Measurements from ENCODE around the gene PACRG.

PACRG gene

DNA sequence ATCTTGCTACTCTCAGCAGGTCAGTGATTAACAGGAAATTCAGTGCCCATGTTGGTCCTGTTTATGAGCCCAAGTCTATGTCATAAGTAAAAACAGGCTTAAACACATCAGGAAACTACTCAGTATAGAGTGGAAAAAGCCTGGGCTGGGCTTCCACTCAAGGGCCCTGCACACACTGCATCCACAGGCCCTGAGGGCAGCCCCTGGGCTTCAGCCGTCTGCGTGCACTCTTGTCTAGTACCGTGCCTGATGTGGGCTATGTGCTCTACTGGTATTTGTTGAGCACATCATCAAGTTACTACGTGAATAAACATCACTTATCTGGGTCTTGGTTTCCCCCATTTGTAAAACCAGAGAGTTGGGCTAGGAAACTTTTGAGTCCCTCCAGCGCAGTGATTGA is 135.2 kb downstream of the PACRG start:
- DNase-seq (ENCODE audit: low read depth in 1 of 2, low spot score in 1 of 2): no peak

DNA sequence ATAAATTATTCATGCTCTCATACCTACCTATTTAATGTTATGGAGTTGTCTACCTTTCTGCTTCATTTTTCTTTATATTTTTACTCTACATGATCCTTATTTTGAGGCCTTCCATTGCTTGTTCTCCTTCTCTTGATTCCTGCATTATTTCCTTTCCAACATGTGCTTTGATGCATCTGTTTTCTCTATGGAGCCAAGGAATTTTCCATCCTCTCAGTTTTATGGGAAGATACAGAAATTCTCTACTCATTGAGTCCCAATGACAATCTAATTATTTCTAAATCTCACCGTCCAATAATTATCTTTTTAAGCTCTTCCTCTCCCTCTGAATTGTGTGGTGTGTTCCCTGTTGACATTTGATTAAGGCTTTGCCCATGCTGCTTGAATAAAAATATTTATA is 136.0 kb downstream of the PACRG start:
- no peak for DNase-seq (ENCODE audit: low read depth in 1 of 2, low spot score in 1 of 2)

DNA sequence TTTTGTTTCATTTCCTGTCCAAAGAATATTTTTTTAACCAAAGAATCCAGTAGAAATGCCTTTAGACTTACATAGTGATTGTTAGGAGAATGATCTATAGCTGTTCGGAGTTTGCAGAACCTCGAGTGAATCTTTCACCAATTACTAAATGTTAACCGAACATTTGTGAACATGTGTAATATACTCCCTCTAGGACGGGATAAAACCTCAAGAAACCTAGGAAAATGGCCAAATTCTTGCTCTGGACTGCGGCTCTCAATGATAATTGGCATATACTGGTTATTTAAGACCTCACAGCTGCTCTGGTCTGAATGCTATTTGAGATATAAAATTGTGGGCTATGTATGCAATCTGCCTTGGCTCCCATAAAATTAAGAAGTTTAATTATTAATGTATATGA is 137.1 kb downstream of the PACRG start:
- DNase-seq (ENCODE audit: low read depth in 1 of 2, low spot score in 1 of 2): no peak

DNA sequence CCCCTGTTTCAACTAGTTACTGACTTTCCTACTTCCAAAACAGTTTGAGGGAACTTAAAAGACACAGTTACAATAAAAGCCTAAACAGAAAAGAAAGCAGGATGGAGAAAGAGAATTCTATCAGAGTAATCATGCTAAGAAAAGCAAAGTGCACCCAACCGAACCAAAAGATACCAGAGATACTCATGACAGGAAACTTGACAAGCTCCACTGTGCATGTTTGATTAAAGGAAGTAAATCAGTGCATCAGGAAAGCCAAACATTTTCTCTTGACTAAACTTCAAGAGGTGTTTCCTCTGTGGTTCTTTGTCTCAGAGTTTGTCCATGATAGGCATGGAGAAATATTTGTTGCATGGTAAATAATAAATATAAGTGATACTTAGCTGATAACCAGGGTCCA is 138.9 kb downstream of the PACRG start:
- no peak for DNase-seq (ENCODE audit: low read depth in 1 of 2, low spot score in 1 of 2)

DNA sequence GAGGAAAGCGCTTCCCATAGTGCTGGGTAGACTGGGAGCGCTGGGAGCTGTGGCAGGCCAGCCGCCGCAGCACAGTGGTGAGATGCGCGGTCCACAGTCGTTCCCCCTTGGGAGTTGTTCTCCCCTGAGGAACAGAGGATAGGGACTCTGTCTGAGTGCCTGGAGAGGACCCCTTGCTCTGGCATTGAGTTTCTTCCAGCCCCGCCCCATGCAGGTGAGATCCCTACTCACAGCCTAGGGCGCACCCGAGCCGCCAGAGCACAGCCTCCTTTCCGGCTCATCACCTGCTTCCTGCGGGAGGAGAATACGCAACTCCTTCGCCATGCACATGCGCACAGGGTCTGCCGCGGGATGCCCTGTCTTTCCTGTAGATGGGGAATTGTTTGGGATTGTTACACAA is 140.6 kb downstream of the PACRG start:
- no peak for DNase-seq (ENCODE audit: low read depth in 1 of 2, low spot score in 1 of 2)

DNA sequence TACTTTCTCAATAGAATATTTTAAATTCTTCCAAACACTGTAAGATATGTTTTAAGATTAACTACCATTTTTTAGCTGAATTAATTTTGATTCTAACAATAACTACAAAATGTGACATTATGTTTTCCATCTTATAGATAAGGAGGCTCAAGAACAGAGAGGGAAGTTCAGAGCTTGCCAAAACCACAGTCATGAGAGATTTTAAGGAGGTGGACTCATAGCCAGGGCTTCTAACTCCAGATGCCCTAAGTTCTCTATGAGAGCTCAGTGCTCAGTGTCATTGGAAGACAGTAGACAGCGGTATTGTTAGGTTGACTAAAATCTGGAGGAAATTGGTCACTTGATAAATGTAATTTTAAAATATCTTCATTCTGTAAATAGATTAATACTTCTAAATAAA is 144.2 kb downstream of the PACRG start:
- no peak for DNase-seq (ENCODE audit: low read depth in 1 of 2, low spot score in 1 of 2)

DNA sequence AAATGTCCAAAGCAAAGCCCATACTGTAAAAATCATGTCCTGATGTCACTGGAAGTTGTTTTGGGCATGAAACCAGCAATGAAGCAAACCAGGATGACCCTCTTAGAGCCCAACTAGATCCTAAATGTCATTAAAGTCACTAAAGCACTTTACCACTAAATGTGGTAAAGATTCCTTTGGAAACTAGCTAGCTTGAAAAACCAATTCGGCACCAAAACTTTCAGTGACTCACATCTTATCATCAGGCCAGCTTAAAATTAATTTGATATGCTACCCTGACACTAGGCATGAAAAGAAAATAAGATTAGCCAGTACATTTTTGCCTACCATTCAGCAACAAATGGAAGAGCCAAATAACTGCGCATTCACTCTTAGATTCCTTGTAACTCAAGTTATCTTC is 145.8 kb downstream of the PACRG start:
- no peak for DNase-seq (ENCODE audit: low read depth in 1 of 2, low spot score in 1 of 2)

DNA sequence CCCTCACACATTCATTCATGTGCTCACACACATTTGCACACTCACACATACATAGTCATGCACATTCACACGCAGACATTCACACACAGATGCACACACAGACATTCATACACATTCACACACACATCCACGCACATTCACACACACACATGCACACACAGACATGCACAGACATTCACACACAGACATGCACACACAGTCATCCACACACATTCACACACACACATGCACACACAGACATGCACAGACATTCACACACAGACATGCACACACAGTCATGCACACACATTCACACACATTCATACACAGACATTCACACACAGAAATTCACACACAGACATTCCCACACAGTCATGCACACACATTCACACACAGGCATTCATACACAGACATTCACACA is 147.3 kb downstream of the PACRG start:
- DNase-seq (ENCODE audit: low read depth in 1 of 2, low spot score in 1 of 2): no peak

DNA sequence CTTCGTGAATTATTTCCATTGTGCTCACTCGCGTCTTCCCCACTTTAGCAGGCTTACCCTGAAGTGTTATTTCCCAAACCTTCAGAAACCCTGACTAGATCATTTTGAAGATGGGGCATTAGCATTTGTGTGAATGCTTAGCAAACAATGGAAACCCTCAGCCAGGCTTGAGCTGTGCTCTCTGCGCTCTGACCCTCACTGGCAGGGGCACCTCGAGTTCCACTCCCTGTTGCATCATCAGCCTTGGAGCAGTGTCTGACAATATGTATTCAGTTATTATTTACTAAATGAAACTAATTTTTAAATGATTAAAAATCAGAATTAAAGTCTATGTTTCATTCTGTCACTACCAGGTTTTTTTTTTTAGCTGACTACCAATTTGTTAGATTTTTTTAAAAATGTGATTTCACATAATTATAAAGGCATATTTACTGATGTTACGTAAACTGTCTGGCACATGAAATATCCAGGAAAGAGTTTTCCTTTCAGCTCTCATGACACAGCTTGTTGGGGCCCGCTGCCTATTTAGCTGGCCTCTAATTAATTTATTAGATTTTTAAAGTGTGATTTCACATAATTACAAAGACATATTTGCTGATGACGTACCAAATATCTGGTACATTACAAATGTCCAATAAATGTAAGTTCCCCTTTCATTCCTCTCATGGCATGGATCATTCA is 155.2 kb downstream of the PACRG start:
- no peak for DNase-seq (ENCODE audit: low read depth in 1 of 2, low spot score in 1 of 2)

DNA sequence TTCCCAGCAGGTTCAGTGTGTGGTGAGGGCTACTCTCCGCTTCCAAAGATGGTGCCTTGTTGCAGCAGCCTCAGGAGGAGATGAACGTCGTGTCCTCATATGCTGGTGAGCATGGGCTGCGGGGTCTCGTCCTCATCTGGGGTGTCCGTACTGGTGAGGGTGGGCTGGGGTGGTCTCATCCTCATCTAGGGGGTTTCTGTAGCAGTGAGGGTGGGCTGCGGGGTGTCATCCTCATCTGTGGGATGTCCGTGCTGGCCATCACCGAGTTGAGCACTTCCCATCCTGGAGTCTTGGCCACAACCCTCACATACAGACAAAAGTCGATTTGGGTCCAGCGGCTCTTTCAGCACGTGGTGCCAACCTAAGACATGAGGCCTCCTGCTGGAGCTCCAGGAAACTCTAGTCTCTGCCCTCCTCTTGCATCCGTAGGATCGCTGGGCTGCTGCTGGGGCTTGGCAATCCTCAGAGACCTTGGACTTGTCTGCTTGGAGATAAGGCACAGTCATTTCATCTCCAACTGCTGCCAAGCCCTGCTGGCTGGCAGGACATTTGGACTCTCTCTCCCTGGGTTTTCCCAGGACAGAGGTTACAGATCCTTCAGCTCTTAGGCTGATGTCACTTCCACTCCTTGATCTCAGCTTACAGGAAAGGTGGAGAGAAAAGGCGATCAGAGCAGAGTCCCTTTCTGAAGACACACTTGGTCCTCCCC is 160.4 kb downstream of the PACRG start:
- no peak for DNase-seq (ENCODE audit: low read depth in 1 of 2, low spot score in 1 of 2)

DNA sequence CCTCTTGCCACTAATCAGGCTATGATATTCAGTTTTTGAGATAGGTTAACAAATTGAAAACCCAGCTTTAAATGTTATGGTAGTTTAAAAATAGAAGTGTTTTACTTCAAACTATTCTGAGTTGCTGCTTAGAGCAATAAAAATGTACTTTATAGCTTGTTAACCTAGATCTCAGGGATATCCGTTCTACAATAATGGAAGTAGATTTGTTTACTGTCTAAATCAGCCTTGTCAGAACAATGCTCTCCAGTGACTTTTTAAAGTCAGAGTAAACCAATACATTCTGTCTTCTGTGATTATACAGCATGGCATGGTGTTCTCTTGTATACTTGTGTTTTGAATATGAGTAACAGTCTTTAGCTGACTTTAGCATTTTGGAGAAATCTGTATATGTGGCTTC is 161.5 kb downstream of the PACRG start:
- DNase-seq (ENCODE audit: low read depth in 1 of 2, low spot score in 1 of 2): no peak

DNA sequence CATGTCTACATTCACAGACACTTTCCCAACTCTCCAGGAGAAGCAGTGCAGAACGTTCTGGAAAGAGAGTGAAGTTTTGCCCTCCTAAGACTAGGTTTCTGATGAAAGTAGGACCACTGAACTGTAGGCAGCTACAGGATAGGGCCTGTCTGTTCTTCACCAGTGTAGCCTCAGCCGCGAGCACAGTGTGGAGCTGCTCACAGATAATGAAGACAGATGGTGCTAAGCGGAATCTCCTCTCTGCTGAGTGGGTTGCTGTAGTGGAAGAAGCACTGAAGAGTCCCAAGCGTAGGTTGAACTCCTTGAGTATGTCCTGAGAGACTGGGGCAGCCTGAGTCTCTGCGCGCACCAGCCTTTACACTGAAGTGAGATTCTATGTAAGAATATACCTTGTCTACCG is 170.2 kb downstream of the PACRG start:
- no peak for DNase-seq (ENCODE audit: low read depth in 1 of 2, low spot score in 1 of 2)

DNA sequence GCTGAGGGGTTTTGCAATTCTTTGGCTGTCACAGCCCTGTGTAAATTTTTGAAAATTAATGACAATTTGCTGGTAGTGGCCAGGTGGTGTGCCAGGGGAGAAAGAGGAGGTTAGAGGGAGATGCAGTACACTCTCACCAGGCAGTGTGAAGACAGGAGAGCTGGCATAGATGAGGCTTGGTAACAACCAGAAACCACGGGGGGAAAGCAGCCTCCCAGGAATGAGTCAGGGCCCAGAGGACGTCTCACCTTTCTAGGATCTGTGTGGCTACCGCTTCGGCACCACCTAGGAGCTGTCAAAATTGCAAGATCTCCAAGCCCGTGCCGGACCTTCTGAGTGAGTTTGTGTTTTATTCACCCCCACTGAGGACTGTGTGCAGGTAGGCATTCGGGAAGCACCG is 171.4 kb downstream of the PACRG start:
- no peak for DNase-seq (ENCODE audit: low read depth in 1 of 2, low spot score in 1 of 2)

DNA sequence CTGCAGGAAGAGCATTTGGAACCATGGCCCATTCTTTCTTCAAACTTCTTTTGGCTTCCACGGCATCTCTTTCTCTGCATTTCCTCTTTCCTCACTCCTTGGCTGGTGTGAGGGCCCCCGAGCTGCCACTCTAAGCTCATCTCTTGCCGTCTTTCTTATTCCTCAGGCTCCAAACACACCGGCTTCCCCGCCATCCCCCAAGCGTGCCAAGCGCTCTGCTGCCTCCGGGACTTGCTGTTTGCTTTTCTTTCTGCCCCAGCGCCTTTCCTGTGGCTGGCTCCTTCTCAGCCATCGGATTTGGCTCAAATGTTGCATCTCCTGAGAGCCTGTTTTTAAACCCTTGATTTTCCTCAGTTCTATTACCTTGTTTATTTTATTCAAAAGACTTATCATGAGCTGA is 172.7 kb downstream of the PACRG start:
- DNase-seq (ENCODE audit: low read depth in 1 of 2, low spot score in 1 of 2): no peak

DNA sequence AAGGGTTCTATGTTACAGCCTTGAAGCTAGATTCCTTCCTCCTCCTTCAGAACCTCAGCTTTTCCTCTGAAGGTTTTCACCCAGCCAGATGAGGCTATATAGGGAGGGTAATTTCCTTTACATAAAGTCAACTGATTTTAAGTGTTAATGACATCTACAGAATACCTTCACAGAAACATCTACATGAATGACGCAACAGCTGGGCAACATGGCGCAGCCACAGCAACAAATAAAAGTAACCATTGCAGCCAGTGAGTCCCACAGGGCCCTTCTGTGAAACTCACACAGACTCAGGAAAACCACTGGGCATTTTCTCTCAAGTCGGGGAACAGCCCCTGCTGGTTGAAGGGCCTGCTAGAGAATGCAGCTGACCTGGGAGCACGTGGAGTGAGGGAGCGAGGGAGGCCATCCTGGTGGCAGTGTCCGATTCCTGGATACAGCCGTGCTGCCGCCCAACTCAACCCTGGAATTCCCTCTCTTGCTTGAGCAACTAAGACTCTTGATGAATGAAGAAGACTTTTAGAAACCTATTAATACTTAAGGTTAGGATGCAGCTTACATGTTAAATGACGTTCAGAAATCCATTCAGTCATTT is 176.4 kb downstream of the PACRG start:
- DNase-seq (ENCODE audit: low read depth in 1 of 2, low spot score in 1 of 2): no peak

DNA sequence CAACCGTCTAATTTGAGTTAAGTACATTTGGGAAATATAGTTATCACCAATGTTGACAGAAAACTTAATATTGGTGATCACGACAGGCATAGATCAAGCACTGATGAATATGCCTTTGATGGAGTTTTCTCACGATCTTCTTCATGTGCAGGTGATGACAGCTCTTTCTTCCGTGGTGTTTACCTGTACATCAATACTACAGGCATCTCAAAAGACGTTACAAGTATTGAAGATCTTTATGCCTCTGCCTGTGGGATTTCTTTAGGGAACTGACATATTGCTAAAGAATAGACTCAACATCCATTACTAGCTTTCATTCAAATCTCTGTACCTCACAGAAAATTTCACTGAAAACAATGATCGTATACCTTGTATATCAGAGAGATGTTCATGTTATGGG is 178.7 kb downstream of the PACRG start:
- DNase-seq (ENCODE audit: low read depth in 1 of 2, low spot score in 1 of 2): no peak

DNA sequence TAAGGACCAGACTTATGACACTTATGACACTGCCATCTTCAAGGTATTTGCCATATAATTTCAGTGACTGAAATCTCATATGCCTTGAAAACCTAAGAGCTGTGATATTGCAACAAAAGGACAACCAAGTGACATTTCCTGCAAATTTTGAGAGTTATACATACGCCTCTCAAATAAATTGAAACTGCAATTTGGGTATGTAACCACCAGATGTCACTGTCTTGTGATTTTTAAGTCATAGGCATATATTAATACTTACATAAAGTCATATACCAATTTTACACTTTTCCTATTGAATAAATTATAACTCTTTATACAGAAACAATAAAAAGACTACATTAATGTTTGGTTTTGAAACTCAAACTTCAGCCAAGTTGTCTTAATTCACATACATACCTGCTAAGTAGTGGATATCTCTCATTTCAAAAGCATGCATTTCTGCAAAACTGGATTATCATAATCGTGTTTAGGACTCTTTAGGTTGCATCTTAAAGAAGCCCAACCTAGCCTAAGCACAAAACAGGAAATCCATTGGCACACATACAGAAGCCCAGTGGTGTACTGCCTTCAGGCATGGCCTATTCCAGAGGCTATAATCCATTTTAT is 180.2 kb downstream of the PACRG start:
- DNase-seq (ENCODE audit: low read depth in 1 of 2, low spot score in 1 of 2): no peak

DNA sequence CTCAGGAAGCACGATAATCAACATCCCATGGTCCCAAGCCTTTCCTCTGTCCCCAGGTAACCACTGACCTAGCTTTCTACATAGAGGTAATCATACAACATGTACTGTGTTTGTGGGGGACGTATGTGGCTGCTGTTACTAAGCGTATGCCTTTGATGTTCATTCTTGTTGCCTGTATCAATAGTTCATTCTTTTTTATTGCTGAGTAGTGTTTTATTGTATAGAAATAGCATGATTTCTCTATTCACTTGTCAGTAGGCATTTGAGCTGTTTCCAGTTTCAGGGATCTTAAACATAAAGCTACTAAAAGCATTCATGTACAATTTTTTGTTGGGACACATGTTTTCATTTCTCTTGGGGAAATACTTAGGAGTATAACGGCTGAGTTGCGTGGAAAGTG is 185.4 kb downstream of the PACRG start:
- DNase-seq (ENCODE audit: low read depth in 1 of 2, low spot score in 1 of 2): no peak

DNA sequence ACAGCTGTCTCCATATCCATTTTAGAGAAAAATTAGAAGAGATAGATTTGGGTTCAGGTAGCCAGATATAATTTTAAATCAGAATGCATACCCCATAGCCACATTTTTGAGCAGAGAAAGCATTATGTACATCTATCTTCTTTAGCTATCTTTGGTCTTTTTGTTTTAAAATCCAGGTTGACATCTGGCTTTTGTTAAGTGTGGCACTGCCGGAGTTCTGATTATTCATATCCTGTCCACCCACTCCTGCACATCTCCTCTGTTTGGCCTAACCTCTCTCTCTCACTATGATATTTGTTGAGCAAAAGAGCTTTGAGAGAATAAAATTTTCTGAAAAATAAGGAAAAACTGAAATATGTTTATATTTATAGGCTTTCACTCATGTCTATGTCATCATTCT is 189.7 kb downstream of the PACRG start:
- DNase-seq (ENCODE audit: low read depth in 1 of 2, low spot score in 1 of 2): no peak

DNA sequence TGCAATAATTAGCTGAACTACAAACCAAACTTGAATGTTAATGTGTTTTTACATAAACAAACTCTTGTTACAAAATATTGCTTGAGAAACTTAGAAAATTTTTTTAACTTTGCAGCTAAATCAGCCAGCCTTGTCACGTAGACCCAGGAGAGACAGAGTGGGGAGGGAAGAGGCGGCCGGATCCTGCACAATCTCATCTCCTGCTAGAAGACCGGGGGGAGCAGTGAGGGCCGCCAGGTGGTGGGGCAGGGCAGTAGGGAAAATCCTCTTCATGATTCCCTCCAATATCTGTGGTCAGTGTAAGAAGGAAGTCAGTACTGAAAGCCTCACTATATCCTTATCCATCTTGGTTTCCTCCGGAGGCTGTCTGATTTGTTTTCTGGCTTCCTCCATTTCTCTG is 193.3 kb downstream of the PACRG start:
- DNase-seq (ENCODE audit: low read depth in 1 of 2, low spot score in 1 of 2): no peak

DNA sequence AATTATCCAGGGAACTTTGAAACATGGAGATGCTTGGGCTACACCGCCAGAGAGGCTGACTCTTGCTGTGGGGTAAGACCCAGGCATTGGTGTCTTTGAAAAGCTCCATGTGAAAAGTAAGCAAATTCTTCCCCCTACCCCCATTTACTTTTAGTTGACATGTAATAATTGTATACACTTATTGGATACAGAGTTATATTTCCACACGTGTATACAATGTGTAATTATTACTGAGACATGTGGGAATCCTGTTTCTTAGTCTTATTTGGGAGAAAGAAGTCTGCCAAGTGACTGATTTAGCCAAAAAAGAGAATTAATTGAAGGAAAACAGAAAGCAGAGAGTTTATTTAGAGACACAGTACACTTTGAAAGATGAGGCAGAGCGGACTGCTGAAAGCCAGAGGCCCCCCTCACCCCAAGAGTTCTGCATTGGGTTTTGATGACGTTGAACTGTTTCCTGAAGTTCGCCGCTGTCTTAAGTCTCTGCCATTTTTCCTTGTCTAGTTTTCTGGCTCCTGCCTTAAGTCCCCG is 193.8 kb downstream of the PACRG start:
- DNase-seq (ENCODE audit: low read depth in 1 of 2, low spot score in 1 of 2): no peak

DNA sequence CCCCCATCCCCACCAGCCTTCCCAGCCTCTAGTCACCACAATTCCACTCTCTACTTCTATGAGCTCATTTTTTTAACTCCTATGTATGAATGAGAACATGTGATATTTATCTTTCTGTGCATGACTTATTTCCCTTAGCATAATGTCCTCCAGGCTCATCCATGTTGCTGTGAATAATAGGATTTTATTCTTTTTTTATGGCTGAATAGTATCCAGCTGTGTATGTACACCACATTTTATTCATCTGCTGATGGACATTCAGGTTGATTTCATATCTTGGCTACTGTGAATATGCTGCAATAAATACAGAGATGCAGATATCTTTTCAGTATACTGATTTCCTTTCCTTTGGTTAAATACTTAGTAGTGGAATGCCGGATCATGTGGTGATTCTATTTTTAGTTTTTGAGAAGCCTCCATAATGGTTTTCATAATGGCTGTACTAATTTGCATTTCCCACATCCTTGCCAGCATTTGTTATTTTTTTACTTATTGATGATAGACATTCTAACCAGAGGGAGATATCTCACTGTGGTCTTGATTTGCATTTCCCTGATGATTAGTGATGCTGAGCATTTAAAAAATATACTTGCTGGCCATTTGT is 194.9 kb downstream of the PACRG start:
- DNase-seq (ENCODE audit: low read depth in 1 of 2, low spot score in 1 of 2): no peak

Measured in stimulated activated CD4-positive, alpha-beta T cell treated with anti-CD3 and anti-CD28 coated beads, Interleukin-15, amount 100 ng/mL, for 1 hour (primary cell).